Sciatic nerve (tissue), 2 donors: Measurements from ENCODE around the gene CWC25. TPM values are rescaled to one million over a fixed set of nuclear protein-coding genes. Genes with fewer than 3 reads are reported as not detected.

Experiments
- ATAC-seq: fragments of 200-7000 bp; cut with Tn5 transposase; one replicate; pipeline ENCODE4 v1.9.1; 2020; ENCODE audit warnings: mild to moderate bottlenecking, moderate library complexity
- DNase-seq: peaks from one replicate; pipeline ENCODE4 v3.0.0-alpha.2; 2020; ENCODE audit warnings: low spot score
- intact Hi-C: fragments of 100-400 bp; cut with DNase I; formaldehyde crosslinking; loops from one replicate; pipeline ENCODE4 v1.14.2; 2022
- microRNA-seq: library from miRNA; unstranded; fragments of <30 nt; microRNA quantifications from one replicate; pipeline ENCODE4 v1.2.0, GENCODE V29; 2020
- total RNA-seq: library from RNA; stranded (reverse); fragmentation: NEBNext Ultra II Directional; extraction: Animal tissue kit (Norgen Biotek cat#: 25700); gene quantifications from one replicate; pipeline ENCODE4 v1.2.1, GENCODE V29; 2021
- donor health status: DM: no; HTN: no; CAD: no.
- donor health status: DM: no; HTN: no; CAD: no.

CWC25 gene
- total RNA-seq, 1 donor from 2014 or later = 25.6 TPM

DNA sequence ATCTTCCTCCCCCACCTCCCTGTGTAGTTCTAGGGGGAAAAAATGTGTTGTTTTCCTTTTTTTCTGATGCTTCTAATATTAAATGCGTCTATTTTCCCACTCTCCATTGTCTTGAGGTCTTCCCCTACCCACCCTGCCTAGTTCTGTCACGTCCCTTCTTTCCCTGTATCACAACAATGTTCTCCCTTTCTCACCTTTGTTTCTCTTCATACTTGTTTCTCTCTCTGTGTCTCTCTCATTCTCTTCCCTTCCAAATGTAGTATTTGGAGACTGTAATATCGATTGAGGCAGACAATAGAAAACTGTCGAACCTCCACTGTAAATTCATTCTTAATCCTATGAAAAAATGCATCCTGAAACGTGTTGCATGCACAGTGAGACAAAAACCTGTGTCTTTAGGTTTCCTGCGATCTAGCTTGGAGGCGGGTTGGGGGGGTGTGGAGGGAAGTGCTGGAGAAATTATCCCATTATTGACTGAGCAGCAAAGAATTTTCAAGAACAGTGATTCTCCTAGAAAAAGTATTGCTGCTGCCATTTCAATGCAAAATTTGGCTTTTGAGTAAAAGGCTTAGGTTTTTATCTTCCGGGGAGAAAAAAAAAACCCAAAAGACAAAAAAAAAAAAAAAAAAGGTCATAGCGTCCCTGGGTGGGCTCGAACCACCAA lies 73.8 kb downstream of the CWC25 start:
- ATAC-seq = no peak

More for the DNA sequence above, 73.8 kb downstream of the CWC25 start:
- DNase-seq = no peak
- intact Hi-C loops = no loop called here

Small RNAs within 50 kb of the gene (microRNA-seq; reads per million reads assigned to microRNA genes)
- gene MIR4727 = 1.8 reads per million

Other genes starting within 250 kb of the CWC25 start
- gene SRCIN1, start 219.4 kb downstream of the CWC25 start, total RNA-seq = 4.5 TPM
- gene EPOP, start 150.4 kb downstream of the CWC25 start, total RNA-seq = 1.5 TPM
- gene MLLT6, start 120.0 kb downstream of the CWC25 start, total RNA-seq = 202 TPM
- gene CISD3, start 95.0 kb downstream of the CWC25 start, total RNA-seq = 17.3 TPM
- 56.2 TPM for gene PCGF2, start 77.0 kb downstream of the CWC25 start, total RNA-seq
- gene PSMB3, start 72.6 kb downstream of the CWC25 start, total RNA-seq = 84.8 TPM
- 58.5 TPM for gene PIP4K2B, start 25.8 kb downstream of the CWC25 start, total RNA-seq
- gene RPL23, start 28.4 kb upstream of the CWC25 start, total RNA-seq = 1,106 TPM
- 127 TPM for gene LASP1, start 44.7 kb upstream of the CWC25 start, total RNA-seq
- not detected for gene FBXO47, start 142.1 kb upstream of the CWC25 start, total RNA-seq